Lung (tissue), 12 donors: ENCODE data around the gene PRDM16. TPM values are rescaled to one million over a fixed set of nuclear protein-coding genes. Genes with fewer than 3 reads are reported as not detected.
A peak's percentile ranks its signal among the peaks of the same experiment; 100 is the strongest.

ENCODE experiments used
- ATAC-seq: fragments of 200-7000 bp; cut with Tn5 transposase; one replicate; pipeline ENCODE4 v1.9.1; 2020; ENCODE audit warnings: moderate number of reproducible peaks; ENCODE audit not compliant: insufficient read depth, low FRiP score
- DNase-seq, 3 donors: peaks; one replicate each; pipeline ENCODE4 v3.0.0-alpha.2; 2013 to 2017
- H3K27ac ChIP-seq, 2 donors: one replicate each; pipeline ENCODE4 v1.5.1; 2013; ENCODE audit warnings: mild to moderate bottlenecking in 2 of 2, moderate library complexity in 2 of 2, control low read depth in 1 of 2, inconsistent platforms in 1 of 2, low read depth in 1 of 2, low read length in 1 of 2
- H3K27me3 ChIP-seq, 3 donors: one replicate each; pipeline ENCODE4 v1.5.1; 2013; ENCODE audit warnings: low read length in 2 of 3; ENCODE audit not compliant: control insufficient read depth in 3 of 3, insufficient read depth in 3 of 3
- H3K36me3 ChIP-seq, 4 donors: one replicate each; pipeline ENCODE4 v1.5.1; 2013; ENCODE audit warnings: low read length in 4 of 4, mild to moderate bottlenecking in 1 of 4, moderate library complexity in 1 of 4; ENCODE audit not compliant: control insufficient read depth in 4 of 4, insufficient read depth in 4 of 4
- H3K4me1 ChIP-seq, 5 donors: one replicate each; pipeline ENCODE4 v1.5.1; 2013; ENCODE audit warnings: low read length in 5 of 5, mild to moderate bottlenecking in 2 of 5, moderate library complexity in 1 of 5; ENCODE audit not compliant: control insufficient read depth in 5 of 5, insufficient read depth in 5 of 5
- H3K4me3 ChIP-seq: one replicate; pipeline ENCODE4 v1.5.1; 2013; ENCODE audit warnings: mild to moderate bottlenecking, control low read depth, moderate library complexity
- H3K9ac ChIP-seq, 2 donors: one replicate each; pipeline ENCODE4 v1.5.1; 2013; ENCODE audit warnings: low read length in 2 of 2, control low read depth in 1 of 2; ENCODE audit not compliant: insufficient read depth in 1 of 2
- H3K9me3 ChIP-seq, 4 donors: one replicate each; pipeline ENCODE4 v1.5.1; 2013; ENCODE audit warnings: low read length in 3 of 4, mild to moderate bottlenecking in 1 of 4, moderate library complexity in 1 of 4; ENCODE audit not compliant: control insufficient read depth in 4 of 4, insufficient read depth in 3 of 4
- CTCF ChIP-seq: IDR thresholded peaks from 2 replicates; pipeline ENCODE4 v1.5.1; 2012; ENCODE audit warnings: mild to moderate bottlenecking; ENCODE audit errors: control extremely low read depth, extremely low read depth
- WGBS, 2 donors: extraction: QIAGEN DNeasy Blood & Tissue Kit; methylation state at CpG; one replicate each; pipeline ENCODE4 v1.1.7; 2013; 5-methylcytosine and 5-hydroxymethylcytosine counted together
- polyA plus RNA-seq, 2 donors: library from polyadenylated mRNA; stranded (reverse); fragments of 200-250 nt; gene quantifications; one replicate each; pipeline ENCODE4 v1.2.1, GENCODE V29; 2013
- total RNA-seq, 2 donors: library from RNA; depleted of rRNA in 1 of 2; stranded (reverse); fragments of >200 nt in 1 of 2; gene quantifications; one replicate each; pipeline ENCODE4 v1.2.1, GENCODE V29; 2014 to 2021
- donor health status: control.
- donor health status: control.
- donor health status: Bipolar disorder and iron deficiency.
- donor health status: healthy.
- donor health status: DM: yes; HTN: yes; CAD: no.

The PRDM16 gene
- total and polyA plus RNA-seq, 4 donors, result 2.4 to 36.5 (median 13.1) TPM

GRCh38 chr1:3064901-3065300 is 4.1 kb upstream of the PRDM16 start:
- ATAC-seq, result no peak
- H3K4me1 ChIP-seq, result peaks cover 0 to 18% (median 0%) of the 10 kb centered on the region in 5 donors
- H3K9me3 ChIP-seq, result no peaks in the 10 kb centered on the region
- TF ChIP-seq CTCF, result no peak
- H3K4me3 ChIP-seq, result no peak overlapping the region
- 71 to 83% methylated on average over 9 of the region's 9 CpGs for WGBS, 2 donors
- H3K27ac ChIP-seq, result no peak overlapping the region
- no peak overlapping the region for H3K9ac ChIP-seq
- DNase-seq, result no peak
- peaks cover 5 to 49% (median 48%) of the 10 kb centered on the region in 3 donors for H3K27me3 ChIP-seq
- no peaks in the 10 kb centered on the region for H3K36me3 ChIP-seq

GRCh38 chr1:3065396-3065795 is 3.6 kb upstream of the PRDM16 start:
- peaks cover 5 to 49% (median 48%) of the 10 kb centered on the region in 3 donors for H3K27me3 ChIP-seq
- ATAC-seq (no peak), DNase-seq (no peak)
- no peak overlapping the region for H3K27ac ChIP-seq
- no peaks in the 10 kb centered on the region for H3K36me3 ChIP-seq
- WGBS, 2 donors, result 66 to 81% methylated on average over 8 of the region's 8 CpGs
- H3K9me3 ChIP-seq, result no peaks in the 10 kb centered on the region
- no peak overlapping the region for H3K9ac ChIP-seq
- H3K4me1 ChIP-seq, result peaks cover 0 to 18% (median 0%) of the 10 kb centered on the region in 5 donors
- TF ChIP-seq CTCF, result no peak
- no peak overlapping the region for H3K4me3 ChIP-seq

GRCh38 chr1:3065797-3066196 is 3.2 kb upstream of the PRDM16 start:
- no peak overlapping the region for H3K4me3 ChIP-seq
- TF ChIP-seq CTCF, result no peak
- H3K9ac ChIP-seq, result no peak overlapping the region
- H3K9me3 ChIP-seq, result no peaks in the 10 kb centered on the region
- H3K27ac ChIP-seq, result peak overlapping the region in 1 of 2 donors; percentile 90
- H3K4me1 ChIP-seq, result peaks cover 0 to 20% (median 0%) of the 10 kb centered on the region in 5 donors
- no peaks in the 10 kb centered on the region for H3K36me3 ChIP-seq
- WGBS, 2 donors, result 72 to 84% methylated on average over 7 of the region's 7 CpGs
- no peak for ATAC-seq
- DNase-seq, result no peak
- peaks cover 5 to 49% (median 48%) of the 10 kb centered on the region in 3 donors for H3K27me3 ChIP-seq

- 42 to 60% methylated on average over 11 of the region's 11 CpGs for WGBS, 2 donors
- Histone ChIP-seq H3K36me3 (no peaks in the 10 kb centered on the region), H3K27ac (peak overlapping the region in 1 of 2 donors; percentile 90), H3K27me3 (peaks cover 5 to 51% (median 45%) of the 10 kb centered on the region in 3 donors), H3K4me1 (peaks cover 0 to 22% (median 0%) of the 10 kb centered on the region in 5 donors), H3K4me3 (no peak overlapping the region), H3K9me3 (no peaks in the 10 kb centered on the region), H3K9ac (no peak overlapping the region)
- peak in 2 of 3 donors; percentile 39 to 52 for DNase-seq
- TF ChIP-seq CTCF, result peak; percentile 16
- ATAC-seq, result no peak
Measured at GRCh38 chr1:3066250-3066711, 2.7 kb upstream of the PRDM16 start.
